IMR-90 (cell line): Measurements from ENCODE around the gene NCR2.

Source experiments
- CEBPB ChIP-seq: IDR thresholded peaks from 2 replicates; pipeline ENCODE4 v1.6.1; 2012; ENCODE audit warnings: low read depth, low read length, improper control_type of control experiment
- CHD1 ChIP-seq: IDR thresholded peaks from 2 replicates; pipeline ENCODE4 v1.6.1; 2012; ENCODE audit warnings: low read depth, low read length, improper control_type of control experiment
- CTCF ChIP-seq: conservative IDR thresholded peaks from 2 replicates; pipeline ENCODE4 v1.5.1; 2012; ENCODE audit warnings: mild to moderate bottlenecking, low read depth, low read length, improper control_type of control experiment
- ELK1 ChIP-seq: fragments of 150-350 bp; IDR thresholded peaks from 2 replicates; pipeline ENCODE4 v1.6.1; 2016; ENCODE audit warnings: low read depth, mild to moderate bottlenecking, low read length, moderate library complexity, borderline replicate concordance
- MAZ ChIP-seq: IDR thresholded peaks from 2 replicates; pipeline ENCODE4 v1.6.1; 2012; ENCODE audit warnings: low read depth, mild to moderate bottlenecking, low read length, improper control_type of control experiment, moderate library complexity, borderline replicate concordance
- MXI1 ChIP-seq: IDR thresholded peaks from 2 replicates; pipeline ENCODE4 v1.6.1; 2012; ENCODE audit warnings: low read depth, mild to moderate bottlenecking, low read length, moderate library complexity, borderline replicate concordance
- POLR2A ChIP-seq: IDR thresholded peaks from 2 replicates; pipeline ENCODE4 v1.6.1; 2012; ENCODE audit warnings: mild to moderate bottlenecking, low read depth, low read length
- RCOR1 ChIP-seq: IDR thresholded peaks from 2 replicates; pipeline ENCODE4 v1.6.1; 2012; ENCODE audit warnings: mild to moderate bottlenecking, low read length, improper control_type of control experiment; ENCODE audit not compliant: insufficient replicate concordance
- RFX5 ChIP-seq: IDR thresholded peaks from 2 replicates; pipeline ENCODE4 v1.8.0; 2012; ENCODE audit warnings: low read depth, mild to moderate bottlenecking, low read length, moderate library complexity
- SMC3 ChIP-seq: fragments of 150-350 bp; IDR thresholded peaks from 2 replicates; pipeline ENCODE4 v1.6.1; 2016; ENCODE audit warnings: low read depth, mild to moderate bottlenecking, antibody characterized with exemption, low read length, moderate library complexity
- USF2 ChIP-seq: fragments of 150-350 bp; IDR thresholded peaks from 2 replicates; pipeline ENCODE4 v1.6.1; 2017; ENCODE audit warnings: mild to moderate bottlenecking, antibody characterized with exemption, low read length, low read depth

GRCh38 chr6:41372832-41373626 lies 37.6 kb downstream of the NCR2 start:
- TF ChIP-seq CTCF (no peak), POLR2A (no peak), USF2 (no peak), SMC3 (no peak), RFX5 (no peak), CEBPB (no peak), MXI1 (no peak), MAZ (no peak), RCOR1 (no peak), CHD1 (no peak), ELK1 (no peak)
